Activated T-cell treated with anti-CD3 and anti-CD28 coated beads, Interleukin-2, amount 50 U/mL, for 24 hours (primary cell): ENCODE results near the gene LIN52.

ENCODE experiments used
- DNase-seq: peaks from one replicate; pipeline ENCODE4 v3.0.0-alpha.2; 2020
- H3K27ac Mint-ChIP-seq: 2 replicates; pipeline ENCODE4 v1.8.0; 2020; ENCODE audit warnings: mild to moderate bottlenecking, mixed read lengths
- H3K27me3 Mint-ChIP-seq: 2 replicates; pipeline ENCODE4 v1.8.0; 2020; ENCODE audit warnings: mixed read lengths
- H3K36me3 Mint-ChIP-seq: 2 replicates; pipeline ENCODE4 v1.8.0; 2020; ENCODE audit warnings: low read depth, mixed read lengths
- H3K4me1 Mint-ChIP-seq: 2 replicates; pipeline ENCODE4 v1.8.0; 2020; ENCODE audit warnings: low read depth, mixed read lengths
- H3K4me3 Mint-ChIP-seq: 2 replicates; pipeline ENCODE4 v1.8.0; 2020; ENCODE audit warnings: mild to moderate bottlenecking, moderate library complexity, mixed read lengths
- H3K9me3 Mint-ChIP-seq: 2 replicates; pipeline ENCODE4 v1.8.0; 2020; ENCODE audit warnings: mixed read lengths

Gene LIN52

DNA sequence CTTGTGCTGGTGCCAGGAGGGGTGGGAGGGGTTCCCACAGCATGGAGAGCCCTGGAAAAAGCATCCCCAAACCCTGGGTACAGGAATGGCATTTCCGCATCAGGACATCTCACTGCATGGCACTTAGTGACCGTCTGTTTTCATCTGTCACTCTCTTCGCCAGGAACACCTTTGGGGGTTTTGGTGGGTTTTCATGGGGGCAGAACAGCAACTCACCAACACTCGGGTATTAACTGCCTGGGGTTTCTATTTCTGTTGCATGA is 158.0 kb downstream of the LIN52 start:
- peaks cover 92% of the 10 kb centered on the region for H3K27me3 Mint-ChIP-seq
- peaks cover 19% of the 10 kb centered on the region for H3K4me1 Mint-ChIP-seq
- H3K36me3 Mint-ChIP-seq, result no peaks in the 10 kb centered on the region
- H3K4me3 Mint-ChIP-seq, result no peak overlapping the region
- H3K9me3 Mint-ChIP-seq, result no peaks in the 10 kb centered on the region
- DNase-seq, result no peak
- no peak overlapping the region for H3K27ac Mint-ChIP-seq

DNA sequence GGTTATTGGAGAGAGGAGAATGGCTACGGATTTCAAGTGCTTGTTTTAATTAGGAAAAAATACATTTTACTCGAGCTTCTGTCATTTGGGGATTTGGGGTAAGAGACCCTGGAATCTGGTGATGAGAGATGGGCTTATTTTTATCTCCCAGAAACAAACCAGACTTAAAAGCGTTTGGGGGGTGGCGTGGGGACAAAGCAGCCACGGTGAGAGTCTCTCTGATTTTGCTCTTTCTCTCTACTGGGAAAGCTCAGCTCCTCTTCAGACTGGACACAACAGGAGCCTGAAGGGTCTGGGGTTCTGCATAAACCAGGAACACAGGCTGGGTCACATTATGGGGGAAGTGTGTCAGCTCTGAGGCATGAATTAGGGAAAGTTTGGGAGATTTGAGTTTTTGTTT is 158.3 kb downstream of the LIN52 start:
- peaks cover 88% of the 10 kb centered on the region for H3K27me3 Mint-ChIP-seq
- no peak for DNase-seq
- H3K4me1 Mint-ChIP-seq, result peaks cover 19% of the 10 kb centered on the region
- no peaks in the 10 kb centered on the region for H3K9me3 Mint-ChIP-seq
- H3K27ac Mint-ChIP-seq, result no peak overlapping the region
- H3K4me3 Mint-ChIP-seq, result no peak overlapping the region
- no peaks in the 10 kb centered on the region for H3K36me3 Mint-ChIP-seq

DNA sequence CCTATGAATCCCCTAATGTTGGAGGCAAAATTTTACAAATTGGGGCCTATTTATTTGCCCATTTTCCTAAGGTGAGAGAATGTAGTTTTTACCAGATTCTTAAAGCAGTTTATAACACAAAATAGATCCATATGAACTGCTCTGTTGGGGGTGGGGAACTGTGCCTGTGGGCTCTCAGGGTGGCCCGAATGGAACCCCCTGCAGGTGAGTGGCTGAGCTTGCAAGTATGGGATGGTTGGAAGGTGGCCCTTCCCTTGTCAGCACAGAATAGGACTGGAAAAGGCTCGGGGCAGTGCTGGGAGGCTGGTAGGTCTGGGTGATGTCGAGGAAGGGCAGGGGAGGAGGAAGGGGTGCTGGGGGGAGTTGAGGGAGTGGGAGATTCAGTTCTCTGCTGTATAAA is 159.4 kb downstream of the LIN52 start:
- H3K27ac Mint-ChIP-seq, result no peak overlapping the region
- H3K27me3 Mint-ChIP-seq, result peaks cover 82% of the 10 kb centered on the region
- H3K4me3 Mint-ChIP-seq, result no peak overlapping the region
- H3K9me3 Mint-ChIP-seq, result no peaks in the 10 kb centered on the region
- no peaks in the 10 kb centered on the region for H3K36me3 Mint-ChIP-seq
- DNase-seq, result no peak
- H3K4me1 Mint-ChIP-seq, result peaks cover 19% of the 10 kb centered on the region

DNA sequence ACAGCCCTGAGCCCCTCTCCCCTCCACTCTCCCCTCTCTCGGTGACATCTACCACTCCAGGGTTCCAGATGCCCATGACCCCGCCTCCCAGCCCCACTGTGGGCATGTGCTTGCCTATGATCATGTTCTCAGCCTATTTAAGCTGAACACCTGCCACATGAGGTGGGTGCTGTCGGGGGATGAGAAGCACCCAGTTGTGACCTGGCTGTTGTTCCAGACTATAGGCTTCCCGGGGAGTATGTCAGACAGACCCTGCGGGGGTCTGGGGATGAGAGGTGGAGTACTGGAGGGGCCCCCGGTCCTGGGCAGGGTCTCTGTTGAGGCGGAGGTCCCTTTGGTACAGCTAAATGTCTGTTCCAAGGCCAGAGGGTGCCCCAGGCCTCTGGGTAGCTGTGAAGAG is 160.5 kb downstream of the LIN52 start:
- Mint-ChIP-seq H3K27ac (no peak overlapping the region), H3K9me3 (no peaks in the 10 kb centered on the region), H3K4me3 (no peak overlapping the region), H3K27me3 (peaks cover 78% of the 10 kb centered on the region), H3K4me1 (peaks cover 17% of the 10 kb centered on the region), H3K36me3 (no peaks in the 10 kb centered on the region)
- no peak for DNase-seq

DNA sequence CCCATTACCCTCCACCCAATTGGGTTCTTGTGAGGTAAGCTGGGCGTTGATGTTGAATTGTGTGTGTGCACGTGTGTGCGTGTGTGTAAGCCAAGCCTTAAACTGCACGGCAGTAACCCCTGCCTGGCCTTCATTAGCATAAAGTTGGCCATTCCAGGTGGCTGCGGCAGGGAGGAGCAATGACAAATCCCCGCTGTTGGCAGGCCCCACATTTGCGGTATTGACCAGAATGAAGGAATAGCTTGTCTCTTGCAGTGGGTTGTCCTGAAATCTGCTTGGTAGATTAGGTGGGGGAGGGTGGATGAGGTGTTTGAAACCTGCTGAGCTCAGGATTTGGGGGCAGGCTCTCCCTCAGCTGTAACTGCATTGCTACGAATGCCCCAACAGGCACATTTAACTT is 161.8 kb downstream of the LIN52 start:
- no peak for DNase-seq
- no peaks in the 10 kb centered on the region for H3K9me3 Mint-ChIP-seq
- no peaks in the 10 kb centered on the region for H3K36me3 Mint-ChIP-seq
- H3K4me1 Mint-ChIP-seq, result peaks cover 10% of the 10 kb centered on the region
- no peak overlapping the region for H3K4me3 Mint-ChIP-seq
- peaks cover 71% of the 10 kb centered on the region for H3K27me3 Mint-ChIP-seq
- no peak overlapping the region for H3K27ac Mint-ChIP-seq

DNA sequence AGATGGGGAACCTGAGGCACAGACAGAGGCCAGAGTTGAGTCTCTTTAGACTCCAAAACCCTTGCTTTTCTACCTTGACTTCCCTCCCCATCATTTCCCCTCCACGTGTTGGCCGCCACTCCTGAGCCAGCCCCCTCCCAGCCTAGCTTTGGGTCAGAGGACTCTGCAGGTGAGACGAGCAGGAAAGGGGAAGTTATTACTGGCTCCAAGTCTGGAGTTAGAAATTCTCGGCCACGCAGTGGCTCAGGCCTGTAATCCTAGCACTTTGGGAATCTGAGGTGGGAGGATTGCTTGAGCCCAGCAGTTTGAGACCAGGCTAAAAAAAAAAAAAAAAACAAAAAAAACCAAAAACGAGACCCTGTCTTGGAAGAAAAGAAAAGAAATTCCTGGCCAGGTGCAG is 163.3 kb downstream of the LIN52 start:
- H3K27me3 Mint-ChIP-seq, result peaks cover 62% of the 10 kb centered on the region
- H3K4me3 Mint-ChIP-seq, result no peak overlapping the region
- no peak overlapping the region for H3K27ac Mint-ChIP-seq
- no peak for DNase-seq
- H3K4me1 Mint-ChIP-seq, result peaks cover 6% of the 10 kb centered on the region
- H3K9me3 Mint-ChIP-seq, result no peaks in the 10 kb centered on the region
- H3K36me3 Mint-ChIP-seq, result no peaks in the 10 kb centered on the region

DNA sequence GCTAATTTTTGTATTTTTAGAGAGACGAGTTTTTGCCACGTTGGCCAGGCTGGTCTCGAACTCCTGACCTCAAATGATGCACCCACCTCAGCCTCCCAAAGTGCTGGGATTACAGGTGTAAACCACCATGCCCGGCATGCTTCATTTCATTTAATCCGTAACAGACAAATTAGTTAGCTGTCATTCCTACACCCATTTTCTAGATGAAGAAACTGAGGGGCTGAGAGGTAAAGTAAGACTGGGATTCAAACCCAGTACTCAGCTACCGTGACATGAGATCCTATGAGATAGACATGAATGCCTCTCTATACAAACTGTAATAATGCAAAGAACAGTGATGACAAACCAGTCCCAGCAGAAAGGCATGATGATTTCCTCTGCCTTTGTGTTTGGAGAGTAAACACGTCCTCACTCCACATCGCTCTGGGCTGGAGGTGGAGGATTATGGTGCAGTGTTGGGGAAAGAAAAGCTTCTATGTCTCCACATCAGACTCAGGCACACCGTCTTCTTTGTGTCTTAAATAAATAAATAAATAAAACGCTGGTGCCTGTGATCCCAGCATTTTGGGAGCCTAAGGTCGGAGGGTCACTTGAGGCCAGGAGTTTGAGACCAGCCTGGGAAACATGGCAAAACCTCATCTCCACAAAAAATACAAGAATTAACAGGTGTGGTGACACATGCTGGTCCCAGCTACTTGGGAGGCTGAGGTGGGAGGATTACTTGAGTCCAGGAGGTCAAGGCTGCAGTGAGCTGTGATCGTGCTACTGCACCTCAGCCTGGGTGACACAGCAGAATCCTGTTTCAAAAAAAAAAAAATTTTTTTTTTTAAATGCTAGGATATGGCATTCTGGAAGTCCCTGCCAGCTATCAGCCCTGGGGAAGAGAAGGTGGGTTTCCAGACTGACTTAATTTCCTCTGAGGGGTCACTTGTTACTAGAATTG is 164.9 kb downstream of the LIN52 start:
- Mint-ChIP-seq H3K9me3 (no peaks in the 10 kb centered on the region), H3K27me3 (peaks cover 45% of the 10 kb centered on the region), H3K4me1 (peaks cover 6% of the 10 kb centered on the region), H3K4me3 (no peak overlapping the region), H3K36me3 (no peaks in the 10 kb centered on the region), H3K27ac (no peak overlapping the region)
- DNase-seq, result no peak
